ENCODE data around the gene SLC4A1. TPM values are rescaled to one million over a fixed set of nuclear protein-coding genes. Genes with fewer than 3 reads are reported as not detected.
A peak's percentile ranks its signal among the peaks of the same experiment; 100 is the strongest.

The SLC4A1 gene
- total and polyA plus RNA-seq, 2 of the 13 experiments (the other 11 are each of a cell fraction or from before 2014, with no cell fraction given), result not detected

- TF ChIP-seq MLXIP (CRISPR knock-in tag; IDR thresholded peaks at IDR 0.05; ENCODE audit: borderline replicate concordance), result no peak
- TF ChIP-seq, protein P1, sequence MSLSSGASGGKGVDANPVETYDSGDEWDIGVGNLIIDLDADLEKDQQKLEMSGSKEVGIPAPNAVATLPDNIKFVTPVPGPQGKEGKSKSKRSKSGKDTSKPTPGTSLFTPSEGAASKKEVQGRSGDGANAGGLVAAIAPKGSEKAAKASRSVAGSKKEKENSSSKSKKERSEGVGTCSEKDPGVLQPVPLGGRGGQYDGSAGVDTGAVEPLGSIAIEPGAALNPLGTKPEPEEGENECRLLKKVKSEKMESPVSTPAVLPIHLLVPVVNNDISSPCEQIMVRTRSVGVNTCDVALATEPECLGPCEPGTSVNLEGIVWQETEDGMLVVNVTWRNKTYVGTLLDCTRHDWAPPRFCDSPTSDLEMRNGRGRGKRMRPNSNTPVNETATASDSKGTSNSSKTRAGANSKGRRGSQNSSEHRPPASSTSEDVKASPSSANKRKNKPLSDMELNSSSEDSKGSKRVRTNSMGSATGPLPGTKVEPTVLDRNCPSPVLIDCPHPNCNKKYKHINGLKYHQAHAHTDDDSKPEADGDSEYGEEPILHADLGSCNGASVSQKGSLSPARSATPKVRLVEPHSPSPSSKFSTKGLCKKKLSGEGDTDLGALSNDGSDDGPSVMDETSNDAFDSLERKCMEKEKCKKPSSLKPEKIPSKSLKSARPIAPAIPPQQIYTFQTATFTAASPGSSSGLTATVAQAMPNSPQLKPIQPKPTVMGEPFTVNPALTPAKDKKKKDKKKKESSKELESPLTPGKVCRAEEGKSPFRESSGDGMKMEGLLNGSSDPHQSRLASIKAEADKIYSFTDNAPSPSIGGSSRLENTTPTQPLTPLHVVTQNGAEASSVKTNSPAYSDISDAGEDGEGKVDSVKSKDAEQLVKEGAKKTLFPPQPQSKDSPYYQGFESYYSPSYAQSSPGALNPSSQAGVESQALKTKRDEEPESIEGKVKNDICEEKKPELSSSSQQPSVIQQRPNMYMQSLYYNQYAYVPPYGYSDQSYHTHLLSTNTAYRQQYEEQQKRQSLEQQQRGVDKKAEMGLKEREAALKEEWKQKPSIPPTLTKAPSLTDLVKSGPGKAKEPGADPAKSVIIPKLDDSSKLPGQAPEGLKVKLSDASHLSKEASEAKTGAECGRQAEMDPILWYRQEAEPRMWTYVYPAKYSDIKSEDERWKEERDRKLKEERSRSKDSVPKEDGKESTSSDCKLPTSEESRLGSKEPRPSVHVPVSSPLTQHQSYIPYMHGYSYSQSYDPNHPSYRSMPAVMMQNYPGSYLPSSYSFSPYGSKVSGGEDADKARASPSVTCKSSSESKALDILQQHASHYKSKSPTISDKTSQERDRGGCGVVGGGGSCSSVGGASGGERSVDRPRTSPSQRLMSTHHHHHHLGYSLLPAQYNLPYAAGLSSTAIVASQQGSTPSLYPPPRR (CRISPR knock-in tag; IDR thresholded peaks at IDR 0.05; ENCODE audit: borderline replicate concordance), result no peak
- no peak for TF ChIP-seq DR1 (CRISPR knock-in tag; IDR thresholded peaks at IDR 0.05)
- TF ChIP-seq ZNF33B (CRISPR knock-in tag; IDR thresholded peaks at IDR 0.05), result no peak; the same call in 1 of the 2 replicates
- TF ChIP-seq, protein P2, sequence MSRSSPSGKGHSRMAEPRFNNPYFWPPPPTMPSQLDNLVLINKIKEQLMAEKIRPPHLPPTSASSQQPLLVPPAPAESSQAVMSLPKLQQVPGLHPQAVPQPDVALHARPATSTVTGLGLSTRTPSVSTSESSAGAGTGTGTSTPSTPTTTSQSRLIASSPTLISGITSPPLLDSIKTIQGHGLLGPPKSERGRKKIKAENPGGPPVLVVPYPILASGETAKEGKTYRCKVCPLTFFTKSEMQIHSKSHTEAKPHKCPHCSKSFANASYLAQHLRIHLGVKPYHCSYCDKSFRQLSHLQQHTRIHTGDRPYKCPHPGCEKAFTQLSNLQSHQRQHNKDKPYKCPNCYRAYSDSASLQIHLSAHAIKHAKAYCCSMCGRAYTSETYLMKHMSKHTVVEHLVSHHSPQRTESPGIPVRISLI (CRISPR knock-in tag; IDR thresholded peaks at IDR 0.05; ENCODE audit: borderline replicate concordance), result peak; percentile 98
- no peak for TF ChIP-seq GLMP (CRISPR knock-in tag; IDR thresholded peaks at IDR 0.05; ENCODE audit: borderline replicate concordance)
- peak; percentile 24; the same call in 1 of the 2 replicates for TF ChIP-seq NCOR1 (IDR thresholded peaks at IDR 0.05; ENCODE audit: borderline replicate concordance, low read length)
- TF ChIP-seq SOX6 (IDR thresholded peaks at IDR 0.05), result no peak
- peak; percentile 35; the same call in 1 of the 2 replicates for TF ChIP-seq SOX6 (CRISPR knock-in tag; IDR thresholded peaks at IDR 0.05)
- TF ChIP-seq RXRB (CRISPR knock-in tag; IDR thresholded peaks at IDR 0.05; ENCODE audit: borderline replicate concordance), result peak; percentile 52; the same call in 1 of the 2 replicates
- TF ChIP-seq, protein P3, sequence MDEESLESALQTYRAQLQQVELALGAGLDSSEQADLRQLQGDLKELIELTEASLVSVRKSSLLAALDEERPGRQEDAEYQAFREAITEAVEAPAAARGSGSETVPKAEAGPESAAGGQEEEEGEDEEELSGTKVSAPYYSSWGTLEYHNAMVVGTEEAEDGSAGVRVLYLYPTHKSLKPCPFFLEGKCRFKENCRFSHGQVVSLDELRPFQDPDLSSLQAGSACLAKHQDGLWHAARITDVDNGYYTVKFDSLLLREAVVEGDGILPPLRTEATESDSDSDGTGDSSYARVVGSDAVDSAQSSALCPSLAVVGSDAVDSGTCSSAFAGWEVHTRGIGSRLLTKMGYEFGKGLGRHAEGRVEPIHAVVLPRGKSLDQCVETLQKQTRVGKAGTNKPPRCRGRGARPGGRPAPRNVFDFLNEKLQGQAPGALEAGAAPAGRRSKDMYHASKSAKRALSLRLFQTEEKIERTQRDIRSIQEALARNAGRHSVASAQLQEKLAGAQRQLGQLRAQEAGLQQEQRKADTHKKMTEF (CRISPR knock-in tag; IDR thresholded peaks at IDR 0.05), result peak; percentile 70
- peak; percentile 61 for TF ChIP-seq TFE3 (CRISPR knock-in tag; IDR thresholded peaks at IDR 0.05)
- 0 out of 2 replicates have a peak, but pooled peaks have one; percentile 68 for TF ChIP-seq ZNF775 (CRISPR knock-in tag; IDR thresholded peaks at IDR 0.05; ENCODE audit: borderline replicate concordance)
- no peak for TF ChIP-seq ZNF841 (CRISPR knock-in tag; IDR thresholded peaks at IDR 0.05; ENCODE audit: borderline replicate concordance)
Observed at GRCh38 chr17:44218344-44219107, 49.4 kb downstream of the SLC4A1 start (continued).
